HG03565 (cell line): ENCODE results near the gene CDH18.
A peak's percentile ranks its signal among the peaks of the same experiment; 100 is the strongest.

Source experiments
- ATAC-seq: cut with Tn5 transposase; IDR thresholded peaks from one replicate; pipeline ENCODE4 v1.9.1; 2021; ENCODE audit warnings: mild to moderate bottlenecking, moderate library complexity; ENCODE audit not compliant: unreplicated experiment

CDH18 gene

GRCh38 chr5:19987612-19988361 is at the start of gene CDH18:
Gene CDH18 (minus strand): TSS chr5:19988200. CDS start chr5:19838986, 149,214 bp downstream.
- ATAC-seq: peak; percentile 40

GRCh38 chr5:20034717-20035116 is 46.7 kb upstream of the CDH18 start:
- no peak for ATAC-seq

- no peak for ATAC-seq
Observed at GRCh38 chr5:20033881-20034280, 45.9 kb upstream of the CDH18 start.

GRCh38 chr5:20032896-20033295 is 44.9 kb upstream of the CDH18 start:
- ATAC-seq: no peak

- no peak for ATAC-seq
Observed at GRCh38 chr5:20030125-20030524, 42.1 kb upstream of the CDH18 start.

GRCh38 chr5:20029266-20029665 is 41.3 kb upstream of the CDH18 start:
- ATAC-seq: no peak

- ATAC-seq: no peak
Observed at GRCh38 chr5:20028506-20028905, 40.5 kb upstream of the CDH18 start.

- no peak for ATAC-seq
Observed at GRCh38 chr5:20023686-20024180, 35.7 kb upstream of the CDH18 start.

- ATAC-seq: no peak
Observed at GRCh38 chr5:20020247-20020646, 32.2 kb upstream of the CDH18 start.

- ATAC-seq: no peak
Observed at GRCh38 chr5:20017021-20017420, 29.0 kb upstream of the CDH18 start.

- ATAC-seq: no peak
Observed at GRCh38 chr5:20000416-20000815, 12.4 kb upstream of the CDH18 start.

- no peak for ATAC-seq
Observed at GRCh38 chr5:19988457-19988856, 457 bp upstream of the CDH18 start.

GRCh38 chr5:19986806-19987205 is 1.2 kb downstream of the CDH18 start:
- no peak for ATAC-seq

- no peak for ATAC-seq
Observed at GRCh38 chr5:19986031-19986619, 1.9 kb downstream of the CDH18 start.

GRCh38 chr5:19978476-19978875 is 9.5 kb downstream of the CDH18 start:
- ATAC-seq: no peak

- ATAC-seq: no peak
Observed at GRCh38 chr5:19977099-19977498, 10.9 kb downstream of the CDH18 start.

GRCh38 chr5:19975795-19976194 is 12.2 kb downstream of the CDH18 start:
- ATAC-seq: no peak

- no peak for ATAC-seq
Observed at GRCh38 chr5:19960451-19960850, 27.5 kb downstream of the CDH18 start.

- ATAC-seq: no peak
Observed at GRCh38 chr5:19959830-19960384, 28.1 kb downstream of the CDH18 start.

GRCh38 chr5:19950897-19951296 is 37.1 kb downstream of the CDH18 start:
- ATAC-seq: no peak

GRCh38 chr5:19940192-19940591 is 47.8 kb downstream of the CDH18 start:
- no peak for ATAC-seq

GRCh38 chr5:19930451-19930850 is 57.5 kb downstream of the CDH18 start:
- ATAC-seq: no peak
